HG03060 (cell line): Measurements from ENCODE around the gene F2R.
A peak's percentile ranks its signal among the peaks of the same experiment; 100 is the strongest.
"Not testable (repeated sequence)": the region's sequence is repeated elsewhere in the genome, so short reads cannot be mapped to it uniquely, and the experiment has no call there.

Source experiments
- ATAC-seq: cut with Tn5 transposase; IDR thresholded peaks from one replicate; pipeline ENCODE4 v1.9.1; 2021; ENCODE audit warnings: low read depth, moderate number of reproducible peaks; ENCODE audit not compliant: unreplicated experiment

Gene F2R

GRCh38 chr5:76717222-76718083, 1.5 kb downstream of the F2R start:
- ATAC-seq = no peak

- no peak for ATAC-seq
These were observed 2.5 kb downstream of the F2R start for GRCh38 chr5:76718381-76718832.

DNA sequence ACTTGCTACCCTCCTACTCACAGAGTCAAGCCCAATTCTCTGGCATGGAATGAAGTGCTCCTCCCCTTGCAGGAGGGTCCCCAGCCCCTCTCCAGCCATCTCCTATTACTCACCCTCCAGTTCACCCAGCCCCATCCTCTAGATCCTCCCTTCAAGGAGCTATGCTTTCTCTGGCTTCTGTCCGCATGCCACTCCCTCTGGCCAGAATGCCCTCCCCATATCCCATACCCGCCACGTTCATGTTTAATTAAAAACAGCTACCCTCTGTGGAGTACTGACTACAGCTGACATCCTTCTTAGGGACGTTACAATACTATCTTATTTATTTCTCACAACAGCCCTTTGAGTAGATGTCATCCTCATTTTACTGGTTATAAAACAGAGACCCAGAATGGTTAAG, 3.0 kb downstream of the F2R start:
- no peak for ATAC-seq

- no peak for ATAC-seq
These were observed 5.2 kb downstream of the F2R start for GRCh38 chr5:76720988-76721569.

DNA sequence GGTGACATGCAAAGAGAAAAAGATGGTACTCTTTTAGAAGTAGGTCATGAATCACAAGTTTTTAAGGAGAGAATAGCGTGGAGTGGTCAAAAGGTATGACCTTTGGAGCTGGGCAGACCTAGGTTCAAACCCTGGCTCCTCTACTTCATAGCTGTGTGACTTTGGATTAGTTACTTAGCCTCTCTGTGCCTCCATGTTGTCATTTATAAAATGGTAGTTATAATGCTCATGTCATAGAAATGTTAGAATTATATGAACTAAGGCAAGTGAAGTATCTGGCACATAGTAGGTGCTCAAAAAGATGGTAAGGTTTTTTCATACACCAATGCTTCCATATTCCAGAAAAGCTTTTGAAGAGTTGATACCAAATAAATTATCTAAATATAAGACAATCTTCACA, 7.3 kb downstream of the F2R start:
- no peak for ATAC-seq

DNA sequence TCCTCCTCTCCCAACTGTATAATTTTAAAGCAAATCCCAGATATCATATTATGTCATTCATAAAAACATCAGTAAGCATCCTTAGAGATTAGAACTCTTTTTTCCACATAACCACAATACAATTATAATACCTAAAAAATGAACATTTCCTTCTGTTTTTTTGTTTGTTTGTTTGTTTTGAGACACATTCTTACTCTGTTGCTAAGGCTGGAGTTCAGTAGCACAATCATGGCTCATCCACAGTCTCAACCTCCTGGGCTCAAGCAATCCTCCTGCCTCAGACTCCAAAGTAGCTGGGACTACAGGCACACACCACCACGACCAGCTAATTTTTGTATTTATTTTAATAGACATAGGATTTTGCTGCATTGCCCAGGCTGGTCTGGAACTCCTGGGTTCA, 8.0 kb downstream of the F2R start:
- no peak for ATAC-seq

DNA sequence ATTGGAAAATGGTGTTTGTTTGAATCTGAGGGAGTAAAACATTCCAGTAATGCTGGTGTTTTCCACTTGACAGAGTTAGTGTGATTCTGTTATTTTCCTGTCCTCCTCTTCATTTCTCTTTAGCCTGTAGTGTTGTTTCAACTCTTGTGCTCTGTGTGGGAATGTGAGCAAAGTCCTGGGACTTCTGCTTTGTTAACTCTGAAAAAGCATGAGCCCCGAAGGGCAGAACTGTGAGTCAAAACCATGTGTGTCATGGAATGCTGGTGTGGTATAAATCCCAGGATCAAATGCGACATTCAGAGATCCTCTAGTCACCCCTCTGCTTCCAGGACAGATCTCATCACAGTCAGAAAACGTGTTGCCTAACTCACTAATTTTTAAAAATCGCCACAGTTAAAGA, 8.9 kb downstream of the F2R start:
- no peak for ATAC-seq

DNA sequence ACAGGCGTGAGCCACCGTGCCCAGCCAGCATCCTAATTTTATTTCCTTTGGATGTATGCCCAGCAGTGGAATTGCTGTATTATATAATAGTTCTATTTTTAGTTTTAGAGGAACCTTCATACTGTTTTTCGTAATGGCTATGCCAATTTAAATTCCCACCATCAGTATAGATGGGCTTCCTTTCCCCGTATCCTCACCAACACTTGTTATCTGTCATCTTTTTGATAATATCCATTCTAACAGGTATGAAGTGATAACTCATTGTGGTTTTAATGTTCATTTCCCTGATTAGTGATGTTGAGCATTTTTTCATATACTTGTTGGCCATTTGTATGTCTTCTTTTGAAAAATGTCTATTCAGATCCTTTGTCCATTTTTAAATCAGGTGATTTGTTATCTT, 13.0 kb downstream of the F2R start:
- ATAC-seq = no peak

- ATAC-seq = no peak
These were observed 13.7 kb downstream of the F2R start for GRCh38 chr5:76729373-76730290.

- ATAC-seq = no peak
These were observed 16.6 kb downstream of the F2R start for GRCh38 chr5:76732405-76733048.

GRCh38 chr5:76733049-76733417, 17.1 kb downstream of the F2R start:
- peak; percentile 79 for ATAC-seq

- no peak for ATAC-seq
These were observed 20.0 kb downstream of the F2R start for GRCh38 chr5:76735762-76736545.

GRCh38 chr5:76736679-76737556, 21.0 kb downstream of the F2R start:
- no peak for ATAC-seq

GRCh38 chr5:76737846-76738245, 21.9 kb downstream of the F2R start:
- ATAC-seq = no peak

- ATAC-seq = not testable (repeated sequence)
These were observed 25.6 kb downstream of the F2R start for GRCh38 chr5:76741506-76741905.

GRCh38 chr5:76742583-76742982, 26.7 kb downstream of the F2R start:
- no peak for ATAC-seq

GRCh38 chr5:76744632-76745031, 28.7 kb downstream of the F2R start:
- ATAC-seq = no peak

GRCh38 chr5:76745670-76746069, 29.7 kb downstream of the F2R start:
- ATAC-seq = no peak

GRCh38 chr5:76746677-76747076, 30.8 kb downstream of the F2R start:
- no peak for ATAC-seq
